ENCODE results near the gene TMEM98. TPM values are rescaled to one million over a fixed set of nuclear protein-coding genes. Genes with fewer than 3 reads are reported as not detected.
"Not testable (repeated sequence)": the region's sequence is repeated elsewhere in the genome, so short reads cannot be mapped to it uniquely, and the experiment has no call there.

The TMEM98 gene
- total RNA-seq, 3 donors from 2014 or later = 59.7 to 138 (median 129) TPM

DNA sequence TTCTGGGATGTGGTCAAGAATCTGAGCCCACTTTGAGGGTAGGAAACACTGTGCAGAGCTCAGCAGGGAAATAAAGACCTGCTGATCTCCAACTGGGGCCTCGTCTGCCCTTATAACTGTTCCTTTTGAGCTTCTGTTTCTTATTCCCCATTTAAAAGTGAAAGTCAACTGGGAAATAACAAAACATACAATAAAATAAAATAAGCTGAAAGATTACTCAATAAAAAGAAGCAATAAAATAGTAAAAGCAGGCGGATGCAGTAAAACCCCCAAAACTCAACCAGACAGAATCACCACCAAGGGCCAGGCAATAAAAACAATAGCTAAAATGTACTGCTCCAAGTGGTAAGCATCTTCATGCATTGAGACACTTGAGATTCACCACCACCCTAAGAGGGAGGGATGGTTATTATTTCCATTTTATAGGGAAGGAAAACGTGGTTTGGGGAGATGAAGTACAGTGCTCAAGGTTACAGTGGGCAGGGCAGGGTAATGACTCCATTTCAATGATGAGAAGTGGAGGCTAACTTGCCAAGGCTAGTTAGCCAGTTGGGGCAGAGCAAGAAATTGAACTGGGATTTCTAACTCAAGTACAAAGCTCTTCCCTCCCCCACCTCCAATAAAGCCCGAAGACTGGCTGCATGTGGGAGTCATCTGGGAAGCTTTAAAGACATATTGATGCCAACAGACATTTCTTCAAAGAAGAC lies 57.2 kb downstream of the TMEM98 start:
- no peak for TF ChIP-seq CTCF (IDR thresholded peaks at IDR 0.05)
- TF ChIP-seq POLR2AphosphoS5 (IDR thresholded peaks at IDR 0.05) = no peak
- TF ChIP-seq POLR2A (IDR thresholded peaks at IDR 0.05) = no peak
- Histone ChIP-seq H3K4me3 (no peak overlapping the region), H3K4me1 (no peaks in the 10 kb centered on the region), H3K27ac (no peak overlapping the region), H3K36me3 (no peaks in the 10 kb centered on the region), H3K9me3 (peaks cover 11 to 23% of the 10 kb centered on the region in 2 donors), H3K27me3 (no peaks in the 10 kb centered on the region)
- intact Hi-C loops (cut with DNase I; ENCODE audit: low total_unique reads) = no loop called here
- no peak for DNase-seq (ENCODE audit: low spot score in 2 of 2)

GRCh38 chr17:32987453-32987805 lies 59.5 kb downstream of the TMEM98 start:
- H3K36me3 ChIP-seq; H3K4me3 ChIP-seq; intact Hi-C loops (cut with DNase I; ENCODE audit: low total_unique reads); H3K4me1 ChIP-seq; H3K27me3 ChIP-seq; DNase-seq (ENCODE audit: low spot score in 2 of 2); H3K27ac ChIP-seq: not testable (repeated sequence)
- H3K9me3 ChIP-seq = peaks cover 5 to 11% of the 10 kb centered on the region in 2 donors

DNA sequence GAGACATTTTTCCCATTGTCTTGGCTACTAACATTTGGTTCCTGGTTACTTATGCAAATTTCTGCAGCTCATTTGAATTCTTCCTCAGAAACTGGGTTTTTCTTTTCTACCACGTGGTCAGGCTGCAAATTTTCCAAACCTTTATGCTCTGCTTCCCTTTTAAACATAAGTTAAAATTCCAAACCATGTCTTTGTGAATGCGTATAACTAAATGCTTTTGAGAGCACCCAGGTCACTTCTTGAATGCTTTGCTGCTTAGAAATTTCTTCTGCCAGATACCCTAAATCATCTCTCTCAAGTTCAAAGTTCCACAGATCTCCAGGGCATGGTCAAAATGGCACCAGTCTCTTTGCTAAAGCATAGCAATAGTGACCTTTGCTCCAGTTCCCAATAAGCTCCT lies 59.9 kb downstream of the TMEM98 start:
- H3K27me3 ChIP-seq; H3K36me3 ChIP-seq; DNase-seq (ENCODE audit: low spot score in 2 of 2); intact Hi-C loops (cut with DNase I; ENCODE audit: low total_unique reads); H3K4me3 ChIP-seq; H3K27ac ChIP-seq; H3K4me1 ChIP-seq: not testable (repeated sequence)
- peaks cover 5 to 11% of the 10 kb centered on the region in 2 donors for H3K9me3 ChIP-seq

DNA sequence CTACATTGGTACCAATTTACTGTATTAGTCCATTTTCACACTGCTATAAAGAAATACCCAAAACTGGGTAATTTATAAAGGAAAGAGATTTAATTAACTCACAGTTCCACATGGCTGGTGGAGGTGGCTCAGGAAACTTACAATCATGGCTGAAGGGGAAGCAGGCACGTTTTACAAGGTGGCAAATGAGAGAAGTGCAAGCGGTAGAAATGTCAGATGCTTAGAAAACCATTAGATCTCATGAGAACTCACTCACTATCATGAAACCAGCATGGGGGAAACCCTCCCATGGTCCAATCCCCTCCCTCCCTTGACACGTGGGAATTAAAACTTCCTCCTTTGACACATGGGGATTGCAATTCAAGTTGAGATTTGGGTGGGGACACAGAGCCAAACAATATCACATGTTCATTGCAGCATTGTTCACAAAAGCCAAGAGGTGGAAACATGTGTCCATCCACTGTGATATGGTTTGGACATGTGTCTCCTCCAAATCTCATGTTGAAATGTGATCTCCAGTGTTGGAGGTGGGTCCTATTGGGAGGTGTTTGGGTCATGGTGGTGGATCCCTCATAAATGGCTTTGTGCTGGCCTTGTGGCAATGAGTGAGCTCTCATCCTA lies 60.6 kb downstream of the TMEM98 start:
- Histone ChIP-seq H3K27ac (no peak overlapping the region), H3K36me3 (no peaks in the 10 kb centered on the region), H3K9me3 (peaks cover 5 to 11% of the 10 kb centered on the region in 2 donors), H3K4me1 (no peaks in the 10 kb centered on the region), H3K27me3 (no peaks in the 10 kb centered on the region), H3K4me3 (no peak overlapping the region)
- DNase-seq (ENCODE audit: low spot score in 2 of 2) = no peak
- intact Hi-C loops (cut with DNase I; ENCODE audit: low total_unique reads) = no loop called here
- TF ChIP-seq POLR2A (IDR thresholded peaks at IDR 0.05) (no peak), POLR2AphosphoS5 (IDR thresholded peaks at IDR 0.05) (no peak), CTCF (IDR thresholded peaks at IDR 0.05) (no peak)

DNA sequence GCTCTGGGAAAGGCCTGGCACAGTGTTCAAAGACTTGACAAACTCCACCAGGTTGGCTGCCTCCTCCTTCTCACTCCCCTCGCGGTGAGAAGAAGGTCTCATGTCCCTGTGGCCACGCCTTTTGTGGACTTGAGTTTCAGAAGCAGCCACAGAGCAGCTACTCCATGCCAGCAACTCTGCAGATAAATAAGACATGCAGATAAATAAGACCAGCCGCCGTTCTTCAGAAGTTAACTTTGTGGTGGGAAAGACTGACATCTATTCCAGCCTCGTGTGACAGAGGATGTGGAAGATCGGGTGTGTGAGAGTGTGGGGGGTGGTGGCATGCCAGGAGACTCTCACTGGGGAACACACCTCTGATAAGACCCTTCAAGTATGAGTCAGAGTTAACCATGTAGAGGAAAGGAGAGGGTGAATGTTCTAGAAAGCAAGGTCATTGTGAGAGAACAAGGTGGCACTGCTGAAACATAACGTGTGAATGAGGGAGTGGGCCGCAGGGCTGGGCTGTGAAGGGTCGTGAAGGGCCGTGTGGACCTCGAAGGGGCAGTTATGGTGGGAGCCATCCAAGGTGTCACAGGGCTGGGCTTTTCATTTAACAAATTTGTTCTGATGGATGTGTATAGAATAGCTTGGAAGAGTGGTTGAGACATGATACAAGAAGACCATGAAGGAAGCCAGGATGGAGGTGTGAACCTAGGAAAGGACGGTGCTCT lies 64.5 kb downstream of the TMEM98 start:
- H3K27ac ChIP-seq = no peak overlapping the region
- peaks cover 3 to 8% of the 10 kb centered on the region in 2 donors for H3K9me3 ChIP-seq
- no peaks in the 10 kb centered on the region for H3K4me1 ChIP-seq
- DNase-seq (ENCODE audit: low spot score in 2 of 2) = no peak
- H3K36me3 ChIP-seq = no peaks in the 10 kb centered on the region
- H3K4me3 ChIP-seq = no peak overlapping the region
- intact Hi-C loops (cut with DNase I; ENCODE audit: low total_unique reads) = no loop called here
- TF ChIP-seq CTCF (IDR thresholded peaks at IDR 0.05) (no peak), POLR2A (IDR thresholded peaks at IDR 0.05) (no peak), POLR2AphosphoS5 (IDR thresholded peaks at IDR 0.05) (no peak)
- no peaks in the 10 kb centered on the region for H3K27me3 ChIP-seq

- intact Hi-C loops (cut with DNase I; ENCODE audit: low total_unique reads) = no loop called here
- TF ChIP-seq CTCF (IDR thresholded peaks at IDR 0.05) = no peak
- TF ChIP-seq POLR2A (IDR thresholded peaks at IDR 0.05) = no peak
- TF ChIP-seq POLR2AphosphoS5 (IDR thresholded peaks at IDR 0.05) = no peak
- Histone ChIP-seq H3K4me1 (no peaks in the 10 kb centered on the region), H3K27ac (no peak overlapping the region), H3K27me3 (no peaks in the 10 kb centered on the region), H3K9me3 (no peaks in the 10 kb centered on the region), H3K4me3 (no peak overlapping the region), H3K36me3 (no peaks in the 10 kb centered on the region)
- DNase-seq (ENCODE audit: low spot score in 2 of 2) = no peak
Measured at GRCh38 chr17:32993977-32994376, 66.0 kb downstream of the TMEM98 start.
